Measurements from ENCODE around the gene MAP3K19.
A peak's percentile ranks its signal among the peaks of the same experiment; 100 is the strongest.

The MAP3K19 gene

GRCh38 chr2:134927195-134927594 lies 120.1 kb downstream of the MAP3K19 start:
- no peak for DNase-seq

- DNase-seq: no peak
These were observed 120.9 kb downstream of the MAP3K19 start for GRCh38 chr2:134926231-134926931.

- no peak for DNase-seq
These were observed 122.3 kb downstream of the MAP3K19 start for GRCh38 chr2:134924912-134925311.

GRCh38 chr2:134919341-134920210 lies 127.7 kb downstream of the MAP3K19 start:
- DNase-seq: peak; percentile 47

GRCh38 chr2:134918526-134919340 lies 128.5 kb downstream of the MAP3K19 start, which contains the start of gene CCNT2:
Gene CCNT2, plus strand, starts transcription at chr2:134918822. Its CDS starts 33 bp downstream, at chr2:134918855.
- DNase-seq: peak; percentile 100

GRCh38 chr2:134917888-134918525 lies 129.2 kb downstream of the MAP3K19 start:
- DNase-seq: no peak

GRCh38 chr2:134917360-134917865 lies 129.8 kb downstream of the MAP3K19 start:
- DNase-seq: no peak
